Measurements from ENCODE around the gene MAT2B. TPM values are rescaled to one million over a fixed set of nuclear protein-coding genes. Genes with fewer than 3 reads are reported as not detected.

The MAT2B gene
- total and polyA plus RNA-seq, 2 of the 8 experiments (the other 6 are each of a cell fraction or from before 2014, with no cell fraction given) = 33.9 to 65.2 TPM

GRCh38 chr5:163552536-163552935 is 47.1 kb downstream of the MAT2B start:
- Histone ChIP-seq H3K23me2 (ENCODE audit: low read depth, low read length) (no peaks in the 10 kb centered on the region), H3K23ac (ENCODE audit: insufficient read length) (no peak overlapping the region), H3K4me1 (replicated peaks in 1 of 4; ENCODE audit: control insufficient read depth in 3 of 4, insufficient read depth in 4 of 4, low read length in 3 of 4) (peaks cover 0 to 3% (median 0%) of the 10 kb centered on the region in 4 experiments; a peak in 1 of 7 replicates), H3K27ac (ENCODE audit: low read depth, low read length) (no peak overlapping the region), H4K8ac (ENCODE audit: extremely low read depth, insufficient read depth, low read length) (no peak overlapping the region), H2AFZ (ENCODE audit: low read length) (no peak overlapping the region), H3K27me3 (replicated peaks in 1 of 4; ENCODE audit: control insufficient read depth in 3 of 4, extremely low read depth in 1 of 4, insufficient read depth in 3 of 4, low read length in 3 of 4) (no peaks in the 10 kb centered on the region), H3K4me2 (ENCODE audit: insufficient read depth in 1 of 2, low read depth in 2 of 2, low read length in 2 of 2) (no peak overlapping the region), H3K79me2 (ENCODE audit: control insufficient read depth in 1 of 2, insufficient read depth in 2 of 2, low read length in 2 of 2) (no peaks in the 10 kb centered on the region), H4K91ac (replicated peaks; ENCODE audit: insufficient read length, low read length) (no peak overlapping the region), H2BK20ac (ENCODE audit: low read length) (no peak overlapping the region), H3K79me1 (ENCODE audit: low read depth, low read length) (no peaks in the 10 kb centered on the region), H3K36me3 (ENCODE audit: control insufficient read depth in 2 of 4, insufficient read depth in 4 of 4, low read length in 3 of 4) (no peaks in the 10 kb centered on the region), H2BK15ac (ENCODE audit: low read length) (no peak overlapping the region), H3K9ac (replicated peaks in 1 of 4; ENCODE audit: extremely low read depth in 1 of 4, low read depth in 3 of 4, low read length in 3 of 4) (no peak overlapping the region), H3K4ac (replicated peaks; ENCODE audit: insufficient read length, low read depth, low read length) (no peak overlapping the region), H2BK5ac (ENCODE audit: low read depth, low read length) (no peak overlapping the region), H4K5ac (ENCODE audit: insufficient read length, low read depth, low read length) (no peak overlapping the region), H3K9me3 (ENCODE audit: insufficient read depth in 2 of 2, low read depth in 1 of 2, low read length in 1 of 2) (0 out of 4 replicates have a peak, but pooled peaks cover 0 to 3% of the 10 kb centered on the region in 2 experiments), H2BK120ac (replicated peaks; ENCODE audit: low read depth, low read length) (no peak overlapping the region), H2BK12ac (ENCODE audit: low read depth, low read length) (no peak overlapping the region), H4K20me1 (replicated peaks in 1 of 2; ENCODE audit: control insufficient read depth in 1 of 2, insufficient read depth in 2 of 2, low read length in 2 of 2) (no peaks in the 10 kb centered on the region), H3K4me3 (ENCODE audit: extremely low read depth in 1 of 4, insufficient read depth in 2 of 4, low read depth in 3 of 4, low read length in 4 of 4) (no peak overlapping the region), H3K56ac (replicated peaks; ENCODE audit: insufficient read length, low read depth, low read length) (no peak overlapping the region), H3K14ac (ENCODE audit: insufficient read length) (no peak overlapping the region), H3K18ac (ENCODE audit: extremely low read depth, low read length) (no peak overlapping the region), H2AK5ac (ENCODE audit: low read depth, low read length) (no peak overlapping the region)
- ChIA-PET POLR2A (ENCODE audit: partially characterized antibody) (no interaction called here), CTCF (ENCODE audit: partially characterized antibody) (no interaction called here)
- FAIRE-seq (no peak), DNase-seq (ENCODE audit: low read depth in 1 of 2, low spot score in 2 of 2) (no peak)
- WGBS, 2 experiments (ENCODE audit: extremely low coverage in 1 of 2, insufficient coverage in 1 of 2, insufficient read length in 1 of 2, insufficient replicate concordance in 2 of 2, low coverage in 1 of 2, low lambda C conversion rate in 2 of 2, missing lambda C conversion rate in 1 of 2) = 89% methylated on average over 1 of the region's 1 CpG; no CpG with 5 or more reads in 1 of the 2 experiments
- TF ChIP-seq HDAC6 (IDR thresholded peaks at IDR 0.05; ENCODE audit: low read depth, low read length) (no peak), BRCA1 (IDR thresholded peaks at IDR 0.05; ENCODE audit: low read depth, low read length) (no peak), RNF2 (IDR thresholded peaks at IDR 0.05; ENCODE audit: borderline replicate concordance, low read depth, low read length, missing control alignments, poor library complexity, severe bottlenecking) (no peak), SP2 (IDR thresholded peaks at IDR 0.05; ENCODE audit: low read length) (no peak), HDAC2 (IDR thresholded peaks at IDR 0.05; ENCODE audit: borderline replicate concordance in 1 of 2, low read depth in 2 of 2, low read length in 2 of 2) (no peak), KDM4A (IDR thresholded peaks at IDR 0.05; ENCODE audit: low read depth, low read length, severe bottlenecking) (no peak), SP1 (IDR thresholded peaks at IDR 0.05; ENCODE audit: low read depth, low read length) (no peak), USF2 (IDR thresholded peaks at IDR 0.05; ENCODE audit: low read length) (no peak), RFX5 (IDR thresholded peaks at IDR 0.05; ENCODE audit: borderline replicate concordance, low read depth, low read length) (no peak), TAF7 (optimal IDR thresholded peaks at IDR 0.05; ENCODE audit: borderline replicate concordance, low read depth, low read length) (no peak), BACH1 (IDR thresholded peaks at IDR 0.05; ENCODE audit: low read length) (no peak), CEBPB (IDR thresholded peaks at IDR 0.05; ENCODE audit: low read depth, low read length) (no peak), TBP (IDR thresholded peaks at IDR 0.05; ENCODE audit: low read depth, low read length) (no peak), SP4 (IDR thresholded peaks at IDR 0.05; ENCODE audit: low read length) (no peak)
